H1 (cell line): Measurements from ENCODE around the gene POFUT2. TPM values are rescaled to one million over a fixed set of nuclear protein-coding genes. Genes with fewer than 3 reads are reported as not detected.

ENCODE experiments used
- RAD21 ChIP-seq, 2 experiments: IDR thresholded peaks in 1 of 2; conservative IDR thresholded peaks in 1 of 2; 2 replicates each; pipeline ENCODE4 v1.6.1; 2011; ENCODE audit warnings: low read depth in 2 of 2, low read length in 2 of 2, improper control_type of control experiment in 1 of 2, inconsistent platforms in 1 of 2, mild to moderate bottlenecking in 1 of 2, moderate library complexity in 1 of 2
- RBBP5 ChIP-seq: IDR thresholded peaks from 2 replicates; pipeline ENCODE4 v1.7.1; 2012; ENCODE audit warnings: low read depth, mild to moderate bottlenecking, inconsistent platforms, low read length, moderate library complexity, borderline replicate concordance
- polyA plus RNA-seq, 7 experiments: library from polyadenylated mRNA; depleted of rRNA in 3 of 7; stranded (reverse) in 5 of 7; unstranded in 2 of 7; fragments of >200 nt in 5 of 7; fragments of 200-250 nt in 2 of 7; gene quantifications; 1 replicate in 5 of 7; 2 replicates in 1 of 7; 4 replicates in 1 of 7; pipeline versions ENCODE4 v1.2.1 to v1.2.3, GENCODE V29; 2011 to 2013; ENCODE audit warnings: missing spikeins in 2 of 7, mixed read lengths in 2 of 7
- total RNA-seq: library from RNA; stranded (reverse); fragmentation: NEBNext Ultra II Directional; extraction: Animal tissue kit (Norgen Biotek cat#: 25700); gene quantifications from 2 replicates; pipeline ENCODE4 v1.2.1, GENCODE V29; 2021

The POFUT2 gene
- total and polyA plus RNA-seq, 2 of the 8 experiments (the other 6 are each of a cell fraction or from before 2014, with no cell fraction given) = 13.7 to 32.1 TPM

GRCh38 chr21:45309069-45309986 is 21.6 kb upstream of the POFUT2 start (continued):
- TF ChIP-seq RBBP5 = no peak
- TF ChIP-seq RAD21 (IDR thresholded peaks at IDR 0.05 in 1 of 2, conservative IDR thresholded peaks at IDR 0.05 in 1 of 2; ENCODE audit: low read depth in 2 of 2, low read length in 2 of 2) = peak; percentile 65 to 71
